ENCODE results near the gene PPP1R9A. TPM values are rescaled to one million over a fixed set of nuclear protein-coding genes. Genes with fewer than 3 reads are reported as not detected.
A peak's percentile ranks its signal among the peaks of the same experiment; 100 is the strongest.

Gene PPP1R9A
- total RNA-seq, 1 experiment from 2014 or later = 5.9 TPM

GRCh38 chr7:95238252-95238943 lies 331.0 kb downstream of the PPP1R9A start:
- no peak for DNase-seq
- no peaks in the 10 kb centered on the region for H3K36me3 ChIP-seq (ENCODE audit: low read depth, low read length)
- no peaks in the 10 kb centered on the region for H3K9me2 ChIP-seq (replicated peaks; ENCODE audit: low read length)
- H4K20me1 ChIP-seq (ENCODE audit: low read length) = no peaks in the 10 kb centered on the region
- H3K4me3 ChIP-seq (ENCODE audit: low read length) = no peak overlapping the region
- POLR2A ChIA-PET (ENCODE audit: unreplicated experiment) = no interaction called here
- no peak overlapping the region for H2AFZ ChIP-seq (ENCODE audit: low read length)
- no peak overlapping the region for H3K9ac ChIP-seq (ENCODE audit: low read length)
- CTCF ChIA-PET = no interaction called here
- no TSS peak for BruUV-seq (replicated peaks)
- peak; percentile 60 for ATAC-seq
- H3F3A ChIP-seq (ENCODE audit: low read length, unreplicated experiment) = no peaks in the 10 kb centered on the region
- no peaks in the 10 kb centered on the region for H3K79me2 ChIP-seq (ENCODE audit: low read length)
- TF ChIP-seq EZH2 (IDR thresholded peaks at IDR 0.05; ENCODE audit: low read length, unreplicated experiment) = no peak
- no peak for TF ChIP-seq EZH2phosphoT487 (IDR thresholded peaks at IDR 0.05; ENCODE audit: borderline replicate concordance, low read length)
- TF ChIP-seq CTCF (conservative IDR thresholded peaks at IDR 0.05; ENCODE audit: low read depth, low read length) = no peak
- intact Hi-C loops (cut with micrococcal nuclease) = no loop called here
- H3K4me2 ChIP-seq (ENCODE audit: low read length) = peak overlapping the region; percentile 44
- H3K27me3 ChIP-seq (ENCODE audit: low read length) = no peaks in the 10 kb centered on the region
- H3K27ac ChIP-seq (ENCODE audit: low read length) = no peak overlapping the region
- no peaks in the 10 kb centered on the region for H3K4me1 ChIP-seq (ENCODE audit: insufficient read depth, low read length)
- no peaks in the 10 kb centered on the region for H3K9me3 ChIP-seq (ENCODE audit: low read length)

GRCh38 chr7:95240921-95241320 lies 333.5 kb downstream of the PPP1R9A start:
- TF ChIP-seq EZH2phosphoT487 (IDR thresholded peaks at IDR 0.05; ENCODE audit: borderline replicate concordance, low read length) = no peak
- TF ChIP-seq CTCF (conservative IDR thresholded peaks at IDR 0.05; ENCODE audit: low read depth, low read length) = no peak
- no peak for TF ChIP-seq EZH2 (IDR thresholded peaks at IDR 0.05; ENCODE audit: low read length, unreplicated experiment)
- intact Hi-C loops (cut with micrococcal nuclease) = no loop called here

GRCh38 chr7:95242266-95242665 lies 334.9 kb downstream of the PPP1R9A start:
- DNase-seq (no peak), ATAC-seq (no peak)
- H3F3A ChIP-seq (ENCODE audit: low read length, unreplicated experiment) = no peaks in the 10 kb centered on the region
- no peak overlapping the region for H3K9ac ChIP-seq (ENCODE audit: low read length)
- no peak overlapping the region for H3K4me2 ChIP-seq (ENCODE audit: low read length)
- intact Hi-C loops (cut with micrococcal nuclease) = no loop called here
- no peaks in the 10 kb centered on the region for H3K9me2 ChIP-seq (replicated peaks; ENCODE audit: low read length)
- POLR2A ChIA-PET (ENCODE audit: unreplicated experiment) = no interaction called here
- H3K27me3 ChIP-seq (ENCODE audit: low read length) = no peaks in the 10 kb centered on the region
- CTCF ChIA-PET = no interaction called here
- H3K4me1 ChIP-seq (ENCODE audit: insufficient read depth, low read length) = peaks cover 4% of the 10 kb centered on the region; the same call in 1 of the 2 replicates
- no peaks in the 10 kb centered on the region for H3K36me3 ChIP-seq (ENCODE audit: low read depth, low read length)
- no peaks in the 10 kb centered on the region for H3K79me2 ChIP-seq (ENCODE audit: low read length)
- no peak overlapping the region for H3K27ac ChIP-seq (ENCODE audit: low read length)
- no TSS peak for BruUV-seq (replicated peaks)
- no peak overlapping the region for H3K4me3 ChIP-seq (ENCODE audit: low read length)
- TF ChIP-seq EZH2 (IDR thresholded peaks at IDR 0.05; ENCODE audit: low read length, unreplicated experiment) (no peak), CTCF (conservative IDR thresholded peaks at IDR 0.05; ENCODE audit: low read depth, low read length) (no peak), EZH2phosphoT487 (IDR thresholded peaks at IDR 0.05; ENCODE audit: borderline replicate concordance, low read length) (no peak)
- H3K9me3 ChIP-seq (ENCODE audit: low read length) = no peaks in the 10 kb centered on the region
- no peaks in the 10 kb centered on the region for H4K20me1 ChIP-seq (ENCODE audit: low read length)
- H2AFZ ChIP-seq (ENCODE audit: low read length) = no peak overlapping the region

More at GRCh38 chr7:95240921-95241320, 333.5 kb downstream of the PPP1R9A start:
- DNase-seq (no peak), ATAC-seq (no peak)
- no peaks in the 10 kb centered on the region for H3K4me1 ChIP-seq (ENCODE audit: insufficient read depth, low read length)
- no peak overlapping the region for H2AFZ ChIP-seq (ENCODE audit: low read length)
- H3K36me3 ChIP-seq (ENCODE audit: low read depth, low read length) = no peaks in the 10 kb centered on the region
- H3K27me3 ChIP-seq (ENCODE audit: low read length) = no peaks in the 10 kb centered on the region
- H3K9me3 ChIP-seq (ENCODE audit: low read length) = no peaks in the 10 kb centered on the region
- no peak overlapping the region for H3K4me2 ChIP-seq (ENCODE audit: low read length)
- no TSS peak for BruUV-seq (replicated peaks)
- H3K4me3 ChIP-seq (ENCODE audit: low read length) = no peak overlapping the region
- no peak overlapping the region for H3K27ac ChIP-seq (ENCODE audit: low read length)
- H3K9me2 ChIP-seq (replicated peaks; ENCODE audit: low read length) = no peaks in the 10 kb centered on the region
- no peaks in the 10 kb centered on the region for H3K79me2 ChIP-seq (ENCODE audit: low read length)
- POLR2A ChIA-PET (ENCODE audit: unreplicated experiment) = no interaction called here
- CTCF ChIA-PET = no interaction called here
- H4K20me1 ChIP-seq (ENCODE audit: low read length) = no peaks in the 10 kb centered on the region
- no peaks in the 10 kb centered on the region for H3F3A ChIP-seq (ENCODE audit: low read length, unreplicated experiment)
- no peak overlapping the region for H3K9ac ChIP-seq (ENCODE audit: low read length)

Measured in PC-3 (cell line).